ENCODE data around the gene SYT14.
A peak's percentile ranks its signal among the peaks of the same experiment; 100 is the strongest.
"Not testable (repeated sequence)": the region's sequence is repeated elsewhere in the genome, so short reads cannot be mapped to it uniquely, and the experiment has no call there.

Gene SYT14

GRCh38 chr1:210031473-210031872 is 93.5 kb downstream of the SYT14 start:
- no peak for DNase-seq

- DNase-seq, result no peak
Measured at GRCh38 chr1:210043058-210043457, 105.0 kb downstream of the SYT14 start.

GRCh38 chr1:210049616-210050015 is 111.6 kb downstream of the SYT14 start:
- DNase-seq, result no peak

- not testable (repeated sequence) for DNase-seq
Measured at GRCh38 chr1:210050491-210050890, 112.5 kb downstream of the SYT14 start.

GRCh38 chr1:210053126-210053525 is 115.1 kb downstream of the SYT14 start:
- DNase-seq, result no peak

GRCh38 chr1:210057593-210057992 is 119.6 kb downstream of the SYT14 start:
- no peak for DNase-seq

GRCh38 chr1:210061992-210062391 is 124.0 kb downstream of the SYT14 start:
- DNase-seq, result no peak

GRCh38 chr1:210070531-210070930 is 132.5 kb downstream of the SYT14 start:
- DNase-seq, result no peak

GRCh38 chr1:210072129-210072528 is 134.1 kb downstream of the SYT14 start:
- no peak for DNase-seq

GRCh38 chr1:210072896-210073504 is 135.0 kb downstream of the SYT14 start:
- DNase-seq, result no peak

- peak; percentile 49 for DNase-seq
Measured at GRCh38 chr1:210074904-210075303, 136.9 kb downstream of the SYT14 start.

GRCh38 chr1:210076620-210077019 is 138.6 kb downstream of the SYT14 start:
- DNase-seq, result no peak

GRCh38 chr1:210081494-210081893 is 143.5 kb downstream of the SYT14 start:
- DNase-seq, result no peak

GRCh38 chr1:210085359-210085758 is 147.3 kb downstream of the SYT14 start:
- no peak for DNase-seq

- no peak for DNase-seq
Measured at GRCh38 chr1:210087058-210087457, 149.0 kb downstream of the SYT14 start.

- DNase-seq, result no peak
Measured at GRCh38 chr1:210089855-210090254, 151.8 kb downstream of the SYT14 start.

GRCh38 chr1:210092366-210092765 is 154.3 kb downstream of the SYT14 start:
- DNase-seq, result no peak

GRCh38 chr1:210093461-210093860 is 155.4 kb downstream of the SYT14 start:
- no peak for DNase-seq

- no peak for DNase-seq
Measured at GRCh38 chr1:210098356-210098755, 160.3 kb downstream of the SYT14 start.

GRCh38 chr1:210099921-210100320 is 161.9 kb downstream of the SYT14 start:
- DNase-seq, result no peak

- no peak for DNase-seq
Measured at GRCh38 chr1:210104103-210104502, 166.1 kb downstream of the SYT14 start.

GRCh38 chr1:210112906-210113305 is 174.9 kb downstream of the SYT14 start:
- not testable (repeated sequence) for DNase-seq

- no peak for DNase-seq
Measured at GRCh38 chr1:210117198-210117597, 179.2 kb downstream of the SYT14 start.

- no peak for DNase-seq
Measured at GRCh38 chr1:210117681-210118170, 179.7 kb downstream of the SYT14 start.

GRCh38 chr1:210123383-210123782 is 185.4 kb downstream of the SYT14 start:
- DNase-seq, result no peak

Measured in islet precursor cell (in vitro differentiated cells).